Measurements from ENCODE around the gene NADSYN1.
"Not testable (repeated sequence)": the region's sequence is repeated elsewhere in the genome, so short reads cannot be mapped to it uniquely, and the experiment has no call there.

Gene NADSYN1

DNA sequence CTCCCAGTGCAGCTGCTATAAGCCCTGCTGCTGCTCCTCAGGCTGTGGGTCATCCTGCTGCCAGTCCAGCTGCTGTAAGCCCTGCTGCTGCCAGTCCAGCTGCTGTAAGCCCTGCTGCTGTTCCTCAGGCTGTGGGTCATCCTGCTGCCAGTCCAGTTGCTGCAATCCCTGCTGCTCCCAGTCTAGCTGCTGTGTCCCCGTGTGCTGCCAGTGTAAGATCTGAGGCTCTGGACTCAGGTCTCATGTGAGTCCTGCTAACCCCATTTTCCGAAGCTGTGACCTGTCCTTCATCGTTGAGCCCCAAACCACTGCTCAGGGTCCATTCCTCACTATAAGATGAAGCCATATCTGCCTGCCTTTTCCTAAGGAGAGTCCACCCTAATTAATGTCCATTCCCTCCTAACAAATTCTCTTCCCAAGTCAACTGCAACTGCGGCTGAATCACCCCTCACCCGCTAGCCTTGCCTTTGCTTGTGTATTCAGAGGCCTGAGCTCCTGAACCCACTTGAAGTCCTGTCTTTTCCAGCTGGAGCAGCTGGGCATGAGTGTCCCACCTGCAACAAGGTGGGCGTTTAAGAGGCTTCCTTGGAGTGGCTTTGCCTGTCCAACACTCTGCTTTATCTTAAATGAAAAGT, 74.7 kb downstream of the NADSYN1 start:
- DNase-seq: no peak

DNA sequence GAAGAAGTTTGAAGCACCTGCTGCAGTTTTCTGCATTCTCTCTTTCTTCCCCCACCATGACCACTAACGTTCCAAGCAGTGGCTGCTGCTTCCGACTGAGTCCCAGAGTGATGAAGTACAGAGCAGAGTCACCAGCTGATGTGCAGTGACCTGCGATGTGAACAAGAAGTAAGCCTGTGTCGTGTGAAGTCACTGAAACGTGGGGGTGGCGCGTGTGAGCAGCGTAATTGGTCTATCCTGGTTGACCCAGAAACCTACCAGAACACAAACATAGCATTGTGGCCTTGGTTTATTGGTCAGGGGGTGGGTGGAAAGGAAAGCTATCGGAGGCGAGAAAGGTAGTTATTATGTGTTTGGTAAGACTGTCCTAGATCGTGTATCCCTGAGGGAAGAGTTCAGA, 77.6 kb downstream of the NADSYN1 start:
- no peak for DNase-seq

DNA sequence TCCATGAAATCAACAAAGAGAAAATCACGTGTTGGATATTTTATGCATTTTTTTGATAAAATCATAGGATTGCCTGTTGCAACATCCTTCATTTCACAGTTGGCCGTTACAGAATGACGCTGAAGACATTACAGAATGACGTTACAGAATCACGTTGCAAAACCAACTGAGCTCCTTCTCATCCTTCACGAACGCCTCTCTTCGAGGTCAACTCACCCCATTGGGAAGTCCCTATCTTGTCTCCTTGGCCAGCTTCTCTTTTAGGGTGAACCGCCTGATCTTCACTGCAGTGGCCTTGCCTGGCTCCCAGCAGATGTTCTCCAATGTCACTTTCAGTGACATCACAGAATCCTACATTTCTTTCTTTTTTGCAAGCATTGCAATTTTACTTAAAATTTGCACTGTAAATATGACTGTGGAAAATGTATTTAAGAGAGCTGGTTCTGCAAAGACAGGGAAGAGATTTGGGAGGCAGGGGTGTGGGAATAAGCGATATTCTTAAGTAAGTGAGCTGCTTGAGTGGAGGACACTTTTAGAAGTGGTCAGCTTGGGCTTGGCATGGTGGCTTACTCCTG, 79.1 kb downstream of the NADSYN1 start:
- DNase-seq: no peak

GRCh38 chr11:71534711-71535608, 82.0 kb downstream of the NADSYN1 start:
- not testable (repeated sequence) for DNase-seq

GRCh38 chr11:71535825-71536224, 82.8 kb downstream of the NADSYN1 start:
- no peak for DNase-seq

DNA sequence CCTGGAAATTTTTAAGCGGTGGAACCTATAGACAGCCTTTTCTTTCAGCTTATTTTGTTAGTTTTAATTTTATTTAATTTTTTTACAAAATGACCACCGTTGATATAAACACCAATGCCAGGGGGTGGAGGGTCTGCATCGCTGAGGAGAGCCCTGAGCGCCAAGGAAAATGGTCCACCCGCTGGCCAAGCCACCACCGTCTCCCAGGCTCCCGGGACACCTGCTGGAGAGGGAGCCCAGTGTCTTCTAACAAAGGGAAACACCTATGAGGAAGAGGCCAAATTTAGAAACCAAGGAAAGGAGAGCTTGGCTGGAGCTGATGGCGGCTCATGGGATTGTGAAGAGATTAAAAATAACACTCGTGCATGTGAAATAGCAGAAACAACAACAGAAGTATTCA, 84.5 kb downstream of the NADSYN1 start:
- no peak for DNase-seq

GRCh38 chr11:71537977-71538665, 85.1 kb downstream of the NADSYN1 start, which contains the start of gene KRTAP5-8:
Gene KRTAP5-8 (plus strand): TSS chr11:71538025. CDS start chr11:71538056, 31 bp downstream.
- not testable (repeated sequence) for DNase-seq

- no peak for DNase-seq
Measured at GRCh38 chr11:71538666-71538990, 85.6 kb downstream of the NADSYN1 start.

DNA sequence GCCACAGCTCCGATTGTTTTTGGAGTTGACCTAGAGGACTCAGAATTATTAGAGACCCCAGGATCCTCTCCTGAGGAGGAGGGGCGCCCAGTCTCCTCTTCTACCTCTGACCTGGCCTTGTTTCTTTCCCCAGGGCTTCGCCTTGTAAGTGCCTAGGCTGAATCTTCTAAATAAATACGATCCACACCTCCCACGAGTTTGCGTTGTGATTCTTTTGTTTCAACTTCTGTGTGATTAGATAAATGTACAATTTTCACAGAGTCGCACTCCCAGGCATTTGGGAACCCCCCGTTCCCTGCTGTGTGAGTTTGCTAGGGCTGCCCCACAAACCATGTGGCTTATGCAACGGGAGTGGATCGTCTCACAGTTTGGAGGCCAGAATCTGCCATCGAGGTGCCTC, 86.0 kb downstream of the NADSYN1 start:
- no peak for DNase-seq

- DNase-seq: not testable (repeated sequence)
Measured at GRCh38 chr11:71539971-71540370, 87.0 kb downstream of the NADSYN1 start.

GRCh38 chr11:71540521-71541304, 87.7 kb downstream of the NADSYN1 start:
- not testable (repeated sequence) for DNase-seq

- no peak for DNase-seq
Measured at GRCh38 chr11:71542382-71542781, 89.4 kb downstream of the NADSYN1 start.

GRCh38 chr11:71542879-71543777, 90.1 kb downstream of the NADSYN1 start:
- DNase-seq: no peak

DNA sequence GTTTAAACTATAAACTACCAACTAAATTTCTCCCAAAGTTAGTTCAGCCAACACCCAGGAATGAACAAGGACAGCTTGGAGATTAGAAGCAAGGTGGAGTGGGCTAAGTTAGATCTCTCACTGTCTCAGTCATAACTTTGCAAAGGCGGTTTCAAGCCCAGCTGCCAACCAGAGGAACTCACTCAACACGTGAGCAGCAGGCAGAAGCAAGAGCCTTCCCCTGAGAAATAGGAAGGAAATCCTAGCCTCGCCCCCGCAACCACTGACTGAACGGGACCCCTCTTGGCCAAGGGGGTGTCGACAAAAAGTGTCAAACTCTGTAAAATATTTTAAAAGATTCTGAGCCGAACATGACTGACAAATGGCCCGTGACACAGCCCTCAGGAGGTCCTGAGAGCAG, 90.9 kb downstream of the NADSYN1 start:
- DNase-seq: no peak

- no peak for DNase-seq
Measured at GRCh38 chr11:71544525-71545214, 91.7 kb downstream of the NADSYN1 start.

- DNase-seq: no peak
Measured at GRCh38 chr11:71545405-71545966, 92.5 kb downstream of the NADSYN1 start.

DNA sequence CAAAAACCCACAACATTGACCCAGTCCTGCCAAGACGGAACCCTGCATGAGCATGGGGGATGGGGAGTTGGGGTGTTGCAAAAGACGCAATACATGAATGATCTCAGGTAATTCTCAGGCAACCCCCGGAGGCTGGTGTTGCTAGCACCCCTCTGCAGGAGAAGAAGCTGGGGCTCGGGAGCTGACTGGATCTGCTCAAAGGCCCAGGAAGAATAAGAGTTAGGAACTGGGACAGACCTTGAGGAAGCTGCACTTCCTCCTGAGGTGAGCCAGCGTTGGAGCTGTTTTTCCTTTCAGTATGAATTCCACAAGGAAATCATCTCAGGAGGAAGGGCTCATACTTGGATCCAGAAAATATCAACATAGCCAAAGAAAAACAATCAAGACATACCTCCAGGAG, 95.1 kb downstream of the NADSYN1 start, which contains the start of gene KRTAP5-9:
Gene KRTAP5-9 (plus strand): TSS at position 301 of the 400 bp plus-strand sequence. CDS start 238 bp downstream, outside the sequence.
- no peak for DNase-seq

- no peak for DNase-seq
Measured at GRCh38 chr11:71548716-71549151, 95.7 kb downstream of the NADSYN1 start.
